IMR-90 (cell line): ENCODE results near the gene SSR1. TPM values are rescaled to one million over a fixed set of nuclear protein-coding genes. Genes with fewer than 3 reads are reported as not detected.

ENCODE experiments used
- ATAC-seq: fragments of 200-7000 bp; cut with Tn5 transposase; 2 replicates; pipeline ENCODE4 v1.9.1; 2020; ENCODE audit warnings: low read depth, mild to moderate bottlenecking, moderate library complexity
- BruUV-seq: library from RNA; stranded (reverse); fragments of 400-500 nt; replicated peaks from 2 replicates; lab custom pipeline; 2021; lab: Mats Ljungman, UMichigan
- CTCF ChIA-PET: fragments of 300-600 bp; formaldehyde crosslinking; extraction: SDS; loops from one replicate; lab custom pipeline; 2021; ENCODE audit warnings: antibody characterized with exemption; lab: Yijun Ruan, JAX
- POLR2A ChIA-PET: fragments of 300-600 bp; sonication (Branson Sonifier 250); formaldehyde crosslinking; loops from one replicate; lab custom pipeline; 2022; ENCODE audit warnings: antibody characterized with exemption; ENCODE audit not compliant: unreplicated experiment; lab: Charles Lee
- DNase-seq: peaks from one replicate; pipeline ENCODE4 v3.0.0; 2013
- H2AFZ ChIP-seq: replicated peaks from 2 replicates; pipeline ENCODE3; 2013; ENCODE audit warnings: low read length, mild to moderate bottlenecking; ENCODE audit not compliant: poor library complexity
- H2AK5ac ChIP-seq: 2 replicates; pipeline ENCODE4 v1.6.1; 2013; ENCODE audit warnings: low read depth, low read length, inconsistent platforms
- H2AK9ac ChIP-seq: replicated peaks from 2 replicates; pipeline ENCODE3; 2013; ENCODE audit warnings: mild to moderate bottlenecking, low read depth, low read length, moderate library complexity; ENCODE audit not compliant: poor library complexity
- H2BK120ac ChIP-seq: 2 replicates; pipeline ENCODE4 v1.6.1; 2013; ENCODE audit warnings: low read depth, low read length, inconsistent platforms
- H2BK15ac ChIP-seq: 3 replicates; pipeline ENCODE4 v1.6.1; 2013; ENCODE audit warnings: low read depth, low read length, inconsistent platforms
- H2BK20ac ChIP-seq: 2 replicates; pipeline ENCODE4 v1.6.1; 2013; ENCODE audit warnings: low read depth, mild to moderate bottlenecking, inconsistent platforms, low read length, moderate library complexity
- H2BK5ac ChIP-seq: 2 replicates; pipeline ENCODE4 v1.6.1; 2013; ENCODE audit warnings: mild to moderate bottlenecking, low read depth, low read length, inconsistent platforms; ENCODE audit not compliant: poor library complexity, severe bottlenecking
- H3K14ac ChIP-seq: replicated peaks from 2 replicates; pipeline ENCODE4 v1.6.1; 2013; ENCODE audit warnings: low read depth, low read length, inconsistent platforms
- H3K18ac ChIP-seq: 2 replicates; pipeline ENCODE4 v1.6.1; 2013; ENCODE audit warnings: low read depth, low read length, control low read depth
- H3K23ac ChIP-seq: 2 replicates; pipeline ENCODE4 v1.6.1; 2013; ENCODE audit warnings: low read depth, low read length, inconsistent platforms
- H3K27ac ChIP-seq: 2 replicates; pipeline ENCODE4 v1.5.1; 2013; ENCODE audit warnings: mild to moderate bottlenecking, control low read depth, low read length; ENCODE audit not compliant: insufficient read depth
- H3K27me3 ChIP-seq: 2 replicates; pipeline ENCODE4 v1.6.1; 2013; ENCODE audit warnings: low read length; ENCODE audit not compliant: control insufficient read depth, insufficient read depth
- H3K36me3 ChIP-seq: 2 replicates; pipeline ENCODE4 v1.6.1; 2013; ENCODE audit warnings: low read length, mixed read lengths; ENCODE audit not compliant: control insufficient read depth, insufficient read depth
- H3K4ac ChIP-seq: 2 replicates; pipeline ENCODE4 v1.6.1; 2013; ENCODE audit warnings: low read depth, low read length, inconsistent platforms
- H3K4me1 ChIP-seq: 2 replicates; pipeline ENCODE4 v1.6.1; 2013; ENCODE audit warnings: low read length, mixed read lengths; ENCODE audit not compliant: control insufficient read depth, insufficient read depth
- H3K4me2 ChIP-seq: 2 replicates; pipeline ENCODE4 v1.6.1; 2013; ENCODE audit warnings: low read depth, mild to moderate bottlenecking, control low read depth, low read length, moderate library complexity
- H3K4me3 ChIP-seq: 2 replicates; pipeline ENCODE4 v1.5.1; 2013; ENCODE audit warnings: low read depth, mild to moderate bottlenecking, control low read depth, low read length, moderate library complexity; ENCODE audit not compliant: insufficient read depth
- H3K56ac ChIP-seq: 2 replicates; pipeline ENCODE4 v1.6.1; 2013; ENCODE audit warnings: low read length, inconsistent platforms; ENCODE audit not compliant: insufficient read depth; ENCODE audit errors: extremely low read depth
- H3K79me1 ChIP-seq, 2 experiments: 2 replicates each; pipeline ENCODE4 v1.6.1; 2013; ENCODE audit warnings: low read length in 2 of 2, inconsistent platforms in 1 of 2, low read depth in 1 of 2
- H3K9ac ChIP-seq: 2 replicates; pipeline ENCODE4 v1.6.1; 2013; ENCODE audit warnings: low read depth, low read length, control low read depth
- H3K9me1 ChIP-seq: 2 replicates; pipeline ENCODE4 v1.6.1; 2013; ENCODE audit warnings: low read length, inconsistent platforms; ENCODE audit not compliant: insufficient read depth
- H3K9me3 ChIP-seq: 2 replicates; pipeline ENCODE4 v1.6.1; 2013; ENCODE audit warnings: low read length; ENCODE audit not compliant: control insufficient read depth, insufficient read depth
- H4K20me1 ChIP-seq: 2 replicates; pipeline ENCODE4 v1.6.1; 2013; ENCODE audit warnings: low read length, inconsistent platforms; ENCODE audit not compliant: insufficient read depth
- H4K5ac ChIP-seq: 2 replicates; pipeline ENCODE4 v1.6.1; 2013; ENCODE audit warnings: mild to moderate bottlenecking, low read depth, low read length, control low read depth
- H4K8ac ChIP-seq, 2 experiments: 2 replicates each; pipeline ENCODE4 v1.6.1; 2013; ENCODE audit warnings: low read depth in 2 of 2, low read length in 2 of 2, control low read depth in 1 of 2, inconsistent platforms in 1 of 2
- H4K91ac ChIP-seq: 2 replicates; pipeline ENCODE4 v1.6.1; 2013; ENCODE audit warnings: low read depth, low read length, inconsistent platforms; ENCODE audit not compliant: insufficient read depth
- MAZ ChIP-seq: IDR thresholded peaks from 2 replicates; pipeline ENCODE4 v1.6.1; 2012; ENCODE audit warnings: low read depth, mild to moderate bottlenecking, low read length, improper control_type of control experiment, moderate library complexity, borderline replicate concordance
- WGBS, 2 experiments: methylation state at CpG; one replicate each; pipeline versions ENCODE4 v1.1.5 to v1.1.7; 2013; ENCODE audit warnings: missing lambda C conversion rate in 2 of 2; ENCODE audit not compliant: insufficient read length in 1 of 2; ENCODE audit errors: extremely low coverage in 2 of 2; 5-methylcytosine and 5-hydroxymethylcytosine counted together
- dilution Hi-C: fragments of 300-500 bp; cut with HindIII; formaldehyde crosslinking; loops from one replicate; pipeline ENCODE4 v1.14.3; 2018; ENCODE audit warnings: low sequenced_read_pairs; ENCODE audit not compliant: unreplicated experiment
- in situ Hi-C: fragments of 300-500 bp; cut with MboI; formaldehyde crosslinking; loops from 3 replicates; pipeline ENCODE4 v1.14.3; 2019; ENCODE audit warnings: low sequenced_read_pairs, inconsistent platforms, mixed read lengths
- intact Hi-C: fragments of 100-400 bp; cut with micrococcal nuclease; formaldehyde crosslinking; loops from 2 replicates; pipeline ENCODE4 v1.10.0; 2022
- polyA plus RNA-seq, 3 experiments: library from polyadenylated mRNA; depleted of rRNA; stranded (reverse); fragments of >200 nt; gene quantifications; 2 replicates each; pipeline ENCODE4 v1.2.3, GENCODE V29; 2012; ENCODE audit warnings: low replicate concordance in 1 of 3
- total RNA-seq: library from RNA; depleted of rRNA; stranded (reverse); fragments of >200 nt; gene quantifications from 2 replicates; pipeline ENCODE4 v1.2.3, GENCODE V29; 2012

The SSR1 gene
- total and polyA plus RNA-seq, 2 of the 4 experiments (the other 2 are of a cell fraction) = 110 to 120 TPM

DNA sequence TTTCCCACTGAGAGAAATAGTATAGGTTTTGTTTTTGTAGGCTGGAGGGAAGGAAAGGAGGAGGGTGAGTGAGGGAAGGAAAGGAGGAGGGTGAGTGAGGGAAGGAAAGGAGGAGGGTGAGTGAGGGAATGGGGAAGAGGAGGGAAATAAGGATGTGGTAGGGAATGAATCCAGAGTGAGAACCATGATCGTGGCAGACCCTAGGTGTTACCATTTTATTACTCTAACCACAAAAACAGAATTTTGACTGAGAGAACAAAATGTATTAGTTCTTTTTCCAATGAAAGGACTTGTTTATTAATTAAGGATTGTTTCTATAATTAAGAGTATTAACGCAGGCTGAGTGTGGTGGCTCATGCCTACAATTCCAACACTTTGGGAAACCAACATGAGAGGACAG is 16.4 kb downstream of the SSR1 start:
- CTCF ChIA-PET = interaction anchor here (0.8 kb wide), 1 partner anchor 10 kb away, joined by 6 read pairs; no protein-coding TSS in a partner anchor

More for the DNA sequence above, 16.4 kb downstream of the SSR1 start:
- Histone ChIP-seq H3K27ac (no peak overlapping the region), H3K18ac (no peak overlapping the region), H2AK9ac (no peak overlapping the region), H3K79me1 (peaks cover 18 to 29% of the 10 kb centered on the region in 2 experiments), H3K9me1 (no peaks in the 10 kb centered on the region), H2BK15ac (no peak overlapping the region), H3K14ac (no peak overlapping the region), H3K9me3 (no peaks in the 10 kb centered on the region), H4K8ac (no peak overlapping the region), H3K4me3 (no peak overlapping the region), H3K23ac (no peak overlapping the region), H3K27me3 (no peaks in the 10 kb centered on the region), H4K5ac (no peak overlapping the region), H3K9ac (no peak overlapping the region), H2BK20ac (no peak overlapping the region), H3K4me1 (no peaks in the 10 kb centered on the region), H3K36me3 (peaks cover 42% of the 10 kb centered on the region), H2AK5ac (no peak overlapping the region), H2BK5ac (no peak overlapping the region), H2BK120ac (no peak overlapping the region), H3K4ac (no peak overlapping the region), H4K20me1 (peaks cover 13% of the 10 kb centered on the region; the same call in 1 of the 2 replicates), H3K56ac (no peak overlapping the region), H2AFZ (no peak overlapping the region), H4K91ac (no peak overlapping the region), H3K4me2 (no peak overlapping the region)
- DNase-seq (no peak), ATAC-seq (no peak)
- in situ Hi-C loops (loop anchor here (25.0 kb wide), 1 partner anchor 766 kb away; the partner anchor contains the start of gene BLOC1S5), intact Hi-C loops (no loop called here), dilution Hi-C loops (no loop called here)
- WGBS, 2 experiments = no CpG with 5 or more reads among the region's 2 CpGs
- no peak for TF ChIP-seq MAZ
- POLR2A ChIA-PET = no interaction called here
- BruUV-seq = no TSS peak
